Measurements from ENCODE around the gene PREX1. TPM values are rescaled to one million over a fixed set of nuclear protein-coding genes. Genes with fewer than 3 reads are reported as not detected.

Gene PREX1
- total RNA-seq, 1 donor from 2014 or later: 235 TPM

GRCh38 chr20:48748556-48748955, 79.2 kb downstream of the PREX1 start:
- Mint-ChIP-seq H3K4me1 (ENCODE audit: low read depth, unreplicated experiment) (peaks cover 57% of the 10 kb centered on the region), H3K4me3 (ENCODE audit: unreplicated experiment) (peak overlapping the region; percentile 76), H3K27ac (ENCODE audit: unreplicated experiment) (peak overlapping the region; percentile 85), H3K27me3 (ENCODE audit: unreplicated experiment) (peaks cover 35% of the 10 kb centered on the region), H3K9me3 (ENCODE audit: unreplicated experiment) (peaks cover 41% of the 10 kb centered on the region), H3K36me3 (ENCODE audit: unreplicated experiment) (peaks cover 9% of the 10 kb centered on the region)
- TF ChIP-seq CTCF (IDR thresholded peaks at IDR 0.05; ENCODE audit: partially characterized antibody, unreplicated experiment): no peak
- no peak for DNase-seq

GRCh38 chr20:48747840-48748414, 79.9 kb downstream of the PREX1 start:
- peaks cover 13% of the 10 kb centered on the region for H3K36me3 Mint-ChIP-seq (ENCODE audit: unreplicated experiment)
- DNase-seq: no peak
- TF ChIP-seq CTCF (IDR thresholded peaks at IDR 0.05; ENCODE audit: partially characterized antibody, unreplicated experiment): no peak
- peaks cover 52% of the 10 kb centered on the region for H3K4me1 Mint-ChIP-seq (ENCODE audit: low read depth, unreplicated experiment)
- peak overlapping the region; percentile 76 for H3K4me3 Mint-ChIP-seq (ENCODE audit: unreplicated experiment)
- peaks cover 35% of the 10 kb centered on the region for H3K27me3 Mint-ChIP-seq (ENCODE audit: unreplicated experiment)
- H3K9me3 Mint-ChIP-seq (ENCODE audit: unreplicated experiment): peaks cover 39% of the 10 kb centered on the region
- peak overlapping the region; percentile 85 for H3K27ac Mint-ChIP-seq (ENCODE audit: unreplicated experiment)

GRCh38 chr20:48745330-48745729, 82.5 kb downstream of the PREX1 start:
- Mint-ChIP-seq H3K4me1 (ENCODE audit: low read depth, unreplicated experiment) (peaks cover 38% of the 10 kb centered on the region), H3K4me3 (ENCODE audit: unreplicated experiment) (peak overlapping the region; percentile 34), H3K27me3 (ENCODE audit: unreplicated experiment) (peaks cover 33% of the 10 kb centered on the region), H3K9me3 (ENCODE audit: unreplicated experiment) (peaks cover 36% of the 10 kb centered on the region), H3K27ac (ENCODE audit: unreplicated experiment) (peak overlapping the region; percentile 72), H3K36me3 (ENCODE audit: unreplicated experiment) (peaks cover 15% of the 10 kb centered on the region)
- no peak for DNase-seq
- TF ChIP-seq CTCF (IDR thresholded peaks at IDR 0.05; ENCODE audit: partially characterized antibody, unreplicated experiment): peak; percentile 23

GRCh38 chr20:48744515-48744914, 83.3 kb downstream of the PREX1 start:
- no peak for DNase-seq
- Mint-ChIP-seq H3K4me3 (ENCODE audit: unreplicated experiment) (no peak overlapping the region), H3K27ac (ENCODE audit: unreplicated experiment) (no peak overlapping the region), H3K4me1 (ENCODE audit: low read depth, unreplicated experiment) (peaks cover 33% of the 10 kb centered on the region), H3K9me3 (ENCODE audit: unreplicated experiment) (peaks cover 30% of the 10 kb centered on the region), H3K36me3 (ENCODE audit: unreplicated experiment) (peaks cover 15% of the 10 kb centered on the region), H3K27me3 (ENCODE audit: unreplicated experiment) (peaks cover 27% of the 10 kb centered on the region)
- TF ChIP-seq CTCF (IDR thresholded peaks at IDR 0.05; ENCODE audit: partially characterized antibody, unreplicated experiment): no peak

GRCh38 chr20:48743807-48744206, 84.0 kb downstream of the PREX1 start:
- TF ChIP-seq CTCF (IDR thresholded peaks at IDR 0.05; ENCODE audit: partially characterized antibody, unreplicated experiment): no peak
- no peak for DNase-seq
- Mint-ChIP-seq H3K4me3 (ENCODE audit: unreplicated experiment) (no peak overlapping the region), H3K27ac (ENCODE audit: unreplicated experiment) (no peak overlapping the region), H3K4me1 (ENCODE audit: low read depth, unreplicated experiment) (peaks cover 34% of the 10 kb centered on the region), H3K36me3 (ENCODE audit: unreplicated experiment) (peaks cover 15% of the 10 kb centered on the region), H3K27me3 (ENCODE audit: unreplicated experiment) (peaks cover 33% of the 10 kb centered on the region), H3K9me3 (ENCODE audit: unreplicated experiment) (peaks cover 30% of the 10 kb centered on the region)
